Stomach (tissue), 4 donors: Measurements from ENCODE around the gene USP24.

Experiments
- CTCF ChIP-seq, 7 experiments: fragments of 450-650 bp in 4 of 7; fragments of 200-600 bp in 3 of 7; sonication (generic) in 3 of 7; IDR thresholded peaks; one replicate each; pipeline ENCODE4 v1.5.1; 2016 to 2019; ENCODE audit warnings: antibody characterized with exemption in 7 of 7, control low read depth in 2 of 7, mild to moderate bottlenecking in 1 of 7
- EP300 ChIP-seq: sonication (generic); formaldehyde crosslinking; IDR thresholded peaks from one replicate; pipeline ENCODE4 v1.6.1; 2017; ENCODE audit warnings: antibody characterized with exemption
- POLR2A ChIP-seq, 4 donors: fragments of 450-650 bp; IDR thresholded peaks; one replicate each; pipeline ENCODE4 v1.6.1; 2016; ENCODE audit warnings: antibody characterized with exemption in 4 of 4, control low read depth in 2 of 4, mild to moderate bottlenecking in 1 of 4, moderate library complexity in 1 of 4
- POLR2AphosphoS5 ChIP-seq, 3 donors: sonication (generic); formaldehyde crosslinking; IDR thresholded peaks; one replicate each; pipeline ENCODE4 v1.6.1; 2016; ENCODE audit warnings: antibody characterized with exemption in 3 of 3

- TF ChIP-seq POLR2AphosphoS5 (IDR thresholded peaks at IDR 0.05) (no peak), CTCF (IDR thresholded peaks at IDR 0.05) (no peak), EP300 (no peak), POLR2A (IDR thresholded peaks at IDR 0.05) (no peak)
Observed at GRCh38 chr1:55243655-55244054, 28.5 kb upstream of the USP24 start.
